Mesenchymal stem cell (in vitro differentiated cells and primary cell): ENCODE data around the gene WDFY2.

ENCODE experiments used
- DNase-seq: peaks from one replicate; pipeline ENCODE4 v3.0.0-alpha.2; 2013
- H2AFZ ChIP-seq: one replicate; pipeline ENCODE4 v1.6.1; 2013; ENCODE audit warnings: low read depth, mild to moderate bottlenecking, control low read depth, inconsistent platforms, low read length, moderate library complexity
- H2AK5ac ChIP-seq: 2 replicates; pipeline ENCODE4 v1.6.1; 2013; ENCODE audit warnings: low read length, moderate library complexity, mild to moderate bottlenecking, inconsistent platforms; ENCODE audit not compliant: severe bottlenecking
- H2BK120ac ChIP-seq: one replicate; pipeline ENCODE4 v1.6.1; 2013; ENCODE audit warnings: low read depth, mild to moderate bottlenecking, inconsistent platforms, low read length, moderate library complexity
- H2BK12ac ChIP-seq, 2 experiments: one replicate each; pipeline ENCODE4 v1.6.1; 2013; ENCODE audit warnings: inconsistent platforms in 2 of 2, low read length in 2 of 2, mild to moderate bottlenecking in 2 of 2, moderate library complexity in 2 of 2, control low read depth in 1 of 2
- H2BK15ac ChIP-seq: one replicate; pipeline ENCODE4 v1.6.1; 2013; ENCODE audit warnings: mild to moderate bottlenecking, low read depth, inconsistent platforms; ENCODE audit not compliant: poor library complexity, severe bottlenecking
- H2BK5ac ChIP-seq: 2 replicates; pipeline ENCODE4 v1.6.1; 2013; ENCODE audit warnings: low read depth, mild to moderate bottlenecking, low read length, control low read depth, inconsistent platforms; ENCODE audit not compliant: poor library complexity, severe bottlenecking
- H3K14ac ChIP-seq, 2 experiments: one replicate each; pipeline ENCODE4 v1.6.1; 2013; ENCODE audit warnings: inconsistent platforms in 2 of 2, low read length in 2 of 2, control low read depth in 1 of 2, mild to moderate bottlenecking in 1 of 2, moderate library complexity in 1 of 2
- H3K18ac ChIP-seq, 2 experiments: one replicate each; pipeline ENCODE4 v1.6.1; 2013; ENCODE audit warnings: inconsistent platforms in 2 of 2, low read length in 2 of 2, control low read depth in 1 of 2, low read depth in 1 of 2, mild to moderate bottlenecking in 1 of 2
- H3K23ac ChIP-seq, 2 experiments: one replicate each; pipeline ENCODE4 v1.6.1; 2013; ENCODE audit warnings: inconsistent platforms in 2 of 2, low read length in 2 of 2, mild to moderate bottlenecking in 2 of 2, moderate library complexity in 2 of 2, control low read depth in 1 of 2
- H3K27ac ChIP-seq: 2 replicates; pipeline ENCODE4 v1.5.1; 2013; ENCODE audit warnings: mild to moderate bottlenecking, moderate library complexity, low read length, control low read depth, inconsistent platforms; ENCODE audit not compliant: poor library complexity, severe bottlenecking
- H3K27me3 ChIP-seq, 2 experiments: 2 replicates each; pipeline versions ENCODE4 v1.6.1 to v1.7.0; 2013; ENCODE audit warnings: low read length in 2 of 2, mild to moderate bottlenecking in 2 of 2, moderate library complexity in 2 of 2, control low read depth in 1 of 2, inconsistent platforms in 1 of 2; ENCODE audit not compliant: control insufficient read depth in 1 of 2, insufficient read depth in 1 of 2
- H3K36me3 ChIP-seq, 2 experiments: 2 replicates each; pipeline versions ENCODE4 v1.6.1 to v1.7.0; 2013; ENCODE audit warnings: low read length in 2 of 2, control low read depth in 1 of 2, inconsistent platforms in 1 of 2, low read depth in 1 of 2, mild to moderate bottlenecking in 1 of 2; ENCODE audit not compliant: insufficient read depth in 2 of 2, control insufficient read depth in 1 of 2
- H3K4ac ChIP-seq, 2 experiments: one replicate each; pipeline ENCODE4 v1.6.1; 2013; ENCODE audit warnings: inconsistent platforms in 2 of 2, low read length in 2 of 2, mild to moderate bottlenecking in 2 of 2, moderate library complexity in 2 of 2, control low read depth in 1 of 2, low read depth in 1 of 2
- H3K4me1 ChIP-seq: 2 replicates; pipeline ENCODE4 v1.6.1; 2013; ENCODE audit warnings: low read depth, low read length, control low read depth; ENCODE audit not compliant: control insufficient read depth, insufficient read depth
- H3K4me2 ChIP-seq: 2 replicates; pipeline ENCODE4 v1.6.1; 2013; ENCODE audit warnings: low read length, mild to moderate bottlenecking, inconsistent platforms; ENCODE audit not compliant: poor library complexity, severe bottlenecking
- H3K4me3 ChIP-seq, 2 experiments: 2 replicates each; pipeline versions ENCODE4 v1.5.1 to v1.7.0; 2013; ENCODE audit warnings: low read length in 2 of 2, mild to moderate bottlenecking in 2 of 2, control low read depth in 1 of 2, low read depth in 1 of 2; ENCODE audit not compliant: insufficient read depth in 1 of 2
- H3K79me1 ChIP-seq: replicated peaks from 2 replicates; pipeline ENCODE4 v1.6.1; 2013; ENCODE audit warnings: mild to moderate bottlenecking, control low read depth, low read length, inconsistent platforms; ENCODE audit not compliant: poor library complexity, severe bottlenecking
- H3K9ac ChIP-seq: 2 replicates; pipeline ENCODE4 v1.7.0; 2013; ENCODE audit warnings: mild to moderate bottlenecking, low read length, moderate library complexity
- H3K9me3 ChIP-seq: 2 replicates; pipeline ENCODE4 v1.7.0; 2013; ENCODE audit warnings: mild to moderate bottlenecking, low read length; ENCODE audit not compliant: control insufficient read depth
- H4K8ac ChIP-seq: one replicate; pipeline ENCODE4 v1.6.1; 2013; ENCODE audit warnings: inconsistent platforms, mild to moderate bottlenecking, low read length, moderate library complexity
- H4K91ac ChIP-seq: one replicate; pipeline ENCODE4 v1.6.1; 2013; ENCODE audit warnings: mild to moderate bottlenecking, low read length, inconsistent platforms
- WGBS: methylation state at CpG from one replicate; pipeline ENCODE4 v1.1.7; 2013; ENCODE audit warnings: mixed read lengths; 5-methylcytosine and 5-hydroxymethylcytosine counted together

The WDFY2 gene

DNA sequence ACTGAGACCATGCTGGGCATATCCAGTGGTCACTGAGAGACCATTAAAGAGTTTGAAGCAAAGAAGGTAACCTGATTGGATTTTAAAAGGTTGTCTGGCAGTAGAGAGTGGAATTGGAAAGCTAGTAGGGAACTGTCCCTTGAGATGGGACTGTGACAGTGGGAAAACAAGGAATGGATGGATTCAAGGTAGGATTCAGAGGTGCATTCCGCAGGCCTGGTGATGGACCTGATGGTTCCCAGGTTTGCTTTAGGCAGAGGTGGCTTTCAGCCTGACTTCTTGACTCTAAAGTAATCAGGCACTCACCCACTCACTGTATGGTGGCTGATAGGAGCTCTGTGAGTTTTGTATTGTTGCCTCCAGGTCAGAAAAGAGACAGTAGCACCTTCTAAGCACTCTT, 146.7 kb downstream of the WDFY2 start:
- peak overlapping the region; percentile 93 for H2AK5ac ChIP-seq
- no peak overlapping the region for H2AFZ ChIP-seq
- no peak overlapping the region for H3K27ac ChIP-seq
- peaks cover 21% of the 10 kb centered on the region for H3K4me1 ChIP-seq
- peak overlapping the region; percentile 92 for H4K91ac ChIP-seq
- no peak for DNase-seq
- no peaks in the 10 kb centered on the region for H3K9me3 ChIP-seq
- H3K4me3 ChIP-seq = no peak overlapping the region
- H3K18ac ChIP-seq = peak overlapping the region; percentile 86 to 96
- peak overlapping the region; percentile 91 to 99 for H2BK12ac ChIP-seq
- 100% methylated on average over 1 of the region's 1 CpG for WGBS
- peak overlapping the region; percentile 1 for H4K8ac ChIP-seq
- no peak overlapping the region for H2BK5ac ChIP-seq
- H3K23ac ChIP-seq = no peak overlapping the region
- peak overlapping the region in 1 of 2 experiments; percentile 29 for H3K14ac ChIP-seq
- H3K79me1 ChIP-seq = peaks cover 26% of the 10 kb centered on the region
- H3K36me3 ChIP-seq = peaks cover 6 to 24% of the 10 kb centered on the region in 2 experiments
- peak overlapping the region; percentile 12 for H2BK15ac ChIP-seq
- H3K4ac ChIP-seq = peak overlapping the region in 1 of 2 experiments; percentile 84
- H3K9ac ChIP-seq = peak overlapping the region; percentile 86
- peak overlapping the region; percentile 80 for H2BK120ac ChIP-seq
- H3K27me3 ChIP-seq = no peaks in the 10 kb centered on the region
- no peak overlapping the region for H3K4me2 ChIP-seq

DNA sequence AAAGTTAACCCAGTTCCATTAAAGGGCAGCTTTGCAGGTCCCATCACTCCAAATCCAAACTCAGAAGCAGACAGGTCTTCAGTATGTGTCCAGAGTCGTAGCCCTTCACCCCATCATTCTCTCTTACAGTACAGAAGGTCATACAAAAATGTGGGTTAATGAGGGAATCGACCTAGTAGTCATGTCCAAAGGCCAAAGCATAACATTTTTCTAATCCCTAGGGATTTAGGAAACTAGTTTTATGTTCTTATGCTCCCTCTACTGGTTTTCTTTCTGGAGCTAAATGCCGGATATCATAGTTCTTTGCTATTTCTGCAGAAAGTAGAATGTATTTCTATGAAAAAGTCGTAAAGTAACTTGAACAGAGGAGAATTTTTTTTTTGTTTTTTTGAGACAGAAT, 147.5 kb downstream of the WDFY2 start:
- no peaks in the 10 kb centered on the region for H3K27me3 ChIP-seq
- no peak overlapping the region for H2BK120ac ChIP-seq
- H3K14ac ChIP-seq = no peak overlapping the region
- DNase-seq = peak; percentile 62
- no peak overlapping the region for H3K4ac ChIP-seq
- 92% methylated on average over 2 of the region's 4 CpGs for WGBS
- H2AK5ac ChIP-seq = no peak overlapping the region
- H2AFZ ChIP-seq = no peak overlapping the region
- no peaks in the 10 kb centered on the region for H3K9me3 ChIP-seq
- peaks cover 6 to 29% of the 10 kb centered on the region in 2 experiments for H3K36me3 ChIP-seq
- H3K9ac ChIP-seq = peak overlapping the region; percentile 86
- no peak overlapping the region for H3K27ac ChIP-seq
- no peak overlapping the region for H3K4me2 ChIP-seq
- no peak overlapping the region for H2BK15ac ChIP-seq
- peaks cover 22% of the 10 kb centered on the region for H3K79me1 ChIP-seq
- H2BK12ac ChIP-seq = peak overlapping the region in 1 of 2 experiments; percentile 7
- H2BK5ac ChIP-seq = no peak overlapping the region
- H3K4me1 ChIP-seq = peaks cover 21% of the 10 kb centered on the region
- H4K91ac ChIP-seq = no peak overlapping the region
- H3K18ac ChIP-seq = no peak overlapping the region
- no peak overlapping the region for H3K23ac ChIP-seq
- H3K4me3 ChIP-seq = peak overlapping the region in 1 of 2 experiments; percentile 4
- H4K8ac ChIP-seq = no peak overlapping the region

DNA sequence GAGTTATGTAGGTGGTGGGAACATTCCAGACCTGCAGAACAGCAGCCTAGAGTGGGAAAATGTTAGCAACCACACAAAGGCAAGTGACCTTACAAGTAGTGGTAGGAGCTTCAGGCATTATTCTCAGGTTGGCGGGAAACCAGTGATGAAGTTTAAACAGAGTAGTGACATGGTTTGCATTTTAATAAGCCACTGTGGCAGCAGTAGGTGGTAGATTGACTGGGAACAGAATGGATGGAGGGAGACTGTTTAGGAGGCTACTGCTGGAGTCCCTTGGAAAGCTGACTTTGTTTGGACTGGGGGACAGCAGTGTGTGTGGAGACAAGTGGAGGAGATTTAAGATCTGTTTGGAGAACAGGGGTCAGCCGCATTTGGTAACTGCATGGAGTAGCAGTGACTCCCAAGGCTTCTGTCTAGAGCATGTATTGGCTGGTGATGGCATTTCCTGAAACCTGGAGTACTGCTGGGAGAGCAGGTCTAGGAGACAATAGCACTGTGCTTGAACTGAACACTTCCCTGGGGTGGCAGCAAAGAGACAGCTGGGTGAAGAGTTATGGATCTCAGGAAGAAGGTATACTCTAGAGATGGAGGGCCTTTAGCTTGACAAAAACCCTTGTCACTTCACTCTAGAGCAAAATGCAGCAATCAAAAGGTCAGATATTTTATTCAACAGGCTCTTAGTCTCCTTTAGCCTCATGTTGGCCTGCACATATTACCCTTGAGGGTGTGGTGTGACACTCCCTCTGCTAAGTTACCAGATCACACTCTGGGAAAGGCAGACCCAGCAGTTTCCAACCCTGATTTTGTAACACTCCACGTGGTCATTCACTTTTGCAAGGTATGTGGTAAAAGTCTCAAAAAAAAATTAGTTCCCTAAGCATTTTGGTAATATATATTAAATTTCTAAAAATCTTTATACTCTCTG, 149.4 kb downstream of the WDFY2 start:
- Histone ChIP-seq H4K8ac (no peak overlapping the region), H2BK120ac (no peak overlapping the region), H2BK15ac (no peak overlapping the region), H3K4ac (no peak overlapping the region), H3K27me3 (no peaks in the 10 kb centered on the region), H3K79me1 (peaks cover 25% of the 10 kb centered on the region), H2AK5ac (no peak overlapping the region), H3K14ac (no peak overlapping the region), H3K4me3 (no peak overlapping the region), H3K9ac (peak overlapping the region; percentile 7), H2BK5ac (no peak overlapping the region), H3K23ac (no peak overlapping the region), H2AFZ (no peak overlapping the region), H4K91ac (no peak overlapping the region), H3K18ac (no peak overlapping the region), H3K36me3 (peaks cover 6 to 22% of the 10 kb centered on the region in 2 experiments), H3K27ac (no peak overlapping the region), H3K4me2 (no peak overlapping the region), H3K4me1 (peaks cover 20% of the 10 kb centered on the region), H3K9me3 (no peaks in the 10 kb centered on the region), H2BK12ac (peak overlapping the region in 1 of 2 experiments; percentile 49)
- peak; percentile 41 for DNase-seq
- WGBS = 76% methylated on average over 2 of the region's 3 CpGs

DNA sequence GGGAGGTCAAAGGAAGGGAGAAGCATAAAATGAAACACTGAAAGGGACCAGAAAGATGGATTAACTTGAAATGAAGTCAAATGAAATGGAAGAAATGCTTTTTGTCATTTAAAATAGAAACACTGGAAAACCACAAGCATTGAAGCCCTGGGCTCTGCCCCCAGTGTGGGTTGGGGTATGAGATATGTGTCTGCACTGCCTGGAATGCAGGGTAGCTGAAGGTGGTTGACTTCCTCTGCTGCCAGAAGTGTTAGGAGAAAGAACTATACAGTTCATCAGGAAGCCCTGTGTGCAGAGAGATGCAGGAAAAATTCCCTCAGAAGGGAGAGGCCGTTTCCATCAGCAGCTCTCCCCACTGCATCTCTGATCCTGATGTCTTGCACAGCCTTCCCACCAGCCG, 150.5 kb downstream of the WDFY2 start:
- Histone ChIP-seq H3K79me1 (peaks cover 31% of the 10 kb centered on the region), H2BK5ac (no peak overlapping the region)

More for the DNA sequence above, 150.5 kb downstream of the WDFY2 start:
- Histone ChIP-seq H4K91ac (no peak overlapping the region), H3K9me3 (no peaks in the 10 kb centered on the region), H3K14ac (no peak overlapping the region), H3K9ac (no peak overlapping the region), H3K27ac (peak overlapping the region; percentile 0), H3K18ac (no peak overlapping the region), H2BK120ac (no peak overlapping the region), H3K4ac (no peak overlapping the region), H3K4me1 (peaks cover 16% of the 10 kb centered on the region), H3K23ac (no peak overlapping the region), H2BK15ac (no peak overlapping the region), H3K4me3 (no peak overlapping the region), H2AFZ (no peak overlapping the region), H2AK5ac (no peak overlapping the region), H3K27me3 (no peaks in the 10 kb centered on the region), H3K4me2 (no peak overlapping the region), H3K36me3 (peaks cover 13 to 31% of the 10 kb centered on the region in 2 experiments), H4K8ac (no peak overlapping the region), H2BK12ac (no peak overlapping the region)
- WGBS = 77% methylated on average over 2 of the region's 2 CpGs
- DNase-seq = no peak
